HG03139 (cell line): Measurements from ENCODE around the gene EDEM3.

Experiments used
- ATAC-seq: cut with Tn5 transposase; IDR thresholded peaks from one replicate; pipeline ENCODE4 v1.9.1; 2021; ENCODE audit not compliant: unreplicated experiment

Gene EDEM3

GRCh38 chr1:184743062-184743756 is 11.4 kb downstream of the EDEM3 start:
- ATAC-seq, result no peak

- no peak for ATAC-seq
These were observed 14.3 kb downstream of the EDEM3 start for GRCh38 chr1:184740344-184740743.

- no peak for ATAC-seq
These were observed 14.9 kb downstream of the EDEM3 start for GRCh38 chr1:184739796-184740195.

GRCh38 chr1:184739070-184739469 is 15.6 kb downstream of the EDEM3 start:
- no peak for ATAC-seq

- peak; percentile 66 for ATAC-seq
These were observed 19.7 kb downstream of the EDEM3 start for GRCh38 chr1:184734980-184735379.

GRCh38 chr1:184724843-184725242 is 29.8 kb downstream of the EDEM3 start:
- no peak for ATAC-seq

GRCh38 chr1:184716158-184716557 is 38.5 kb downstream of the EDEM3 start:
- no peak for ATAC-seq

GRCh38 chr1:184709418-184709817 is 45.2 kb downstream of the EDEM3 start:
- ATAC-seq, result no peak

GRCh38 chr1:184708084-184708676 is 46.5 kb downstream of the EDEM3 start:
- ATAC-seq, result no peak

GRCh38 chr1:184705271-184705670 is 49.4 kb downstream of the EDEM3 start:
- no peak for ATAC-seq

- ATAC-seq, result no peak
These were observed 52.8 kb downstream of the EDEM3 start for GRCh38 chr1:184701816-184702215.

GRCh38 chr1:184698969-184699368 is 55.7 kb downstream of the EDEM3 start:
- ATAC-seq, result no peak

GRCh38 chr1:184698016-184698415 is 56.6 kb downstream of the EDEM3 start:
- no peak for ATAC-seq

- ATAC-seq, result no peak
These were observed 58.3 kb downstream of the EDEM3 start for GRCh38 chr1:184696403-184696802.

- ATAC-seq, result peak; percentile 50
These were observed 59.6 kb downstream of the EDEM3 start for GRCh38 chr1:184695023-184695422.

GRCh38 chr1:184693011-184693410 is 61.6 kb downstream of the EDEM3 start:
- ATAC-seq, result no peak

GRCh38 chr1:184691719-184692324 is 62.8 kb downstream of the EDEM3 start:
- ATAC-seq, result no peak

- ATAC-seq, result no peak
These were observed 68.1 kb downstream of the EDEM3 start for GRCh38 chr1:184686540-184686939.

GRCh38 chr1:184685116-184685515 is 69.5 kb downstream of the EDEM3 start:
- ATAC-seq, result no peak

GRCh38 chr1:184684285-184685074 is 70.2 kb downstream of the EDEM3 start:
- ATAC-seq, result no peak

- no peak for ATAC-seq
These were observed 71.7 kb downstream of the EDEM3 start for GRCh38 chr1:184682956-184683355.
